DOHH2 (cell line): ENCODE data around the gene VPS45.

ENCODE experiments used
- H3F3A ChIP-seq: fragments of 200-600 bp; sonication (generic), shearing (Covaris generic); 2 replicates; pipeline ENCODE4 v1.6.0; 2016; ENCODE audit warnings: antibody characterized with exemption, mild to moderate bottlenecking; ENCODE audit not compliant: control insufficient read depth, insufficient read depth
- H3K27ac ChIP-seq: fragments of 200-600 bp; sonication (generic); 2 replicates; pipeline ENCODE4 v1.5.1; 2014; ENCODE audit warnings: low read depth, mild to moderate bottlenecking, low read length, moderate library complexity
- H3K27me3 ChIP-seq: fragments of 200-600 bp; sonication (generic); 2 replicates; pipeline ENCODE4 v1.6.1; 2014; ENCODE audit warnings: mild to moderate bottlenecking, low read length, mixed read lengths; ENCODE audit not compliant: control insufficient read depth
- H3K36me3 ChIP-seq: fragments of 200-600 bp; sonication (generic); 2 replicates; pipeline ENCODE4 v1.6.1; 2014; ENCODE audit warnings: mild to moderate bottlenecking, low read length, moderate library complexity, mixed read lengths; ENCODE audit not compliant: control insufficient read depth
- H3K4me1 ChIP-seq: fragments of 200-600 bp; sonication (generic); 2 replicates; pipeline ENCODE4 v1.6.1; 2014; ENCODE audit warnings: mild to moderate bottlenecking, low read length, mixed read lengths; ENCODE audit not compliant: control insufficient read depth
- H3K4me2 ChIP-seq: fragments of 200-600 bp; sonication (generic); 2 replicates; pipeline ENCODE4 v1.6.0; 2014; ENCODE audit warnings: mild to moderate bottlenecking, low read length, moderate library complexity
- H3K4me3 ChIP-seq: fragments of 200-600 bp; sonication (generic); 2 replicates; pipeline ENCODE4 v1.5.1; 2014; ENCODE audit warnings: mild to moderate bottlenecking, low read length, mixed read lengths
- H3K79me2 ChIP-seq: fragments of 200-600 bp; sonication (generic); 2 replicates; pipeline ENCODE4 v1.6.1; 2014; ENCODE audit warnings: mild to moderate bottlenecking, low read length, mixed read lengths; ENCODE audit not compliant: control insufficient read depth
- H3K9me2 ChIP-seq: fragments of 200-600 bp; sonication (generic); replicated peaks from 2 replicates; pipeline ENCODE4 v1.6.1; 2014; ENCODE audit warnings: mild to moderate bottlenecking, low read length, mixed read lengths; ENCODE audit not compliant: control insufficient read depth
- H3K9me3 ChIP-seq: fragments of 200-600 bp; sonication (generic); 2 replicates; pipeline ENCODE4 v1.6.1; 2014; ENCODE audit warnings: antibody characterized with exemption, low read length, mixed read lengths; ENCODE audit not compliant: control insufficient read depth, insufficient read depth
- H4K20me1 ChIP-seq: fragments of 200-600 bp; sonication (generic); 2 replicates; pipeline ENCODE4 v1.6.0; 2014; ENCODE audit warnings: low read depth, mild to moderate bottlenecking, antibody characterized with exemption, low read length, moderate library complexity; ENCODE audit not compliant: control insufficient read depth, insufficient read depth
- CTCF ChIP-seq: fragments of 200-600 bp; sonication (generic); IDR thresholded peaks from one replicate; pipeline ENCODE4 v1.5.1; 2014; ENCODE audit warnings: antibody characterized with exemption, mild to moderate bottlenecking, low read depth, low read length; ENCODE audit not compliant: poor library complexity, severe bottlenecking
- EZH2phosphoT487 ChIP-seq: fragments of 200-600 bp; sonication (generic); IDR thresholded peaks from 2 replicates; pipeline ENCODE4 v1.6.1; 2017; ENCODE audit warnings: borderline replicate concordance, mild to moderate bottlenecking, antibody characterized with exemption, low read length, moderate library complexity, mixed read lengths

VPS45 gene

DNA sequence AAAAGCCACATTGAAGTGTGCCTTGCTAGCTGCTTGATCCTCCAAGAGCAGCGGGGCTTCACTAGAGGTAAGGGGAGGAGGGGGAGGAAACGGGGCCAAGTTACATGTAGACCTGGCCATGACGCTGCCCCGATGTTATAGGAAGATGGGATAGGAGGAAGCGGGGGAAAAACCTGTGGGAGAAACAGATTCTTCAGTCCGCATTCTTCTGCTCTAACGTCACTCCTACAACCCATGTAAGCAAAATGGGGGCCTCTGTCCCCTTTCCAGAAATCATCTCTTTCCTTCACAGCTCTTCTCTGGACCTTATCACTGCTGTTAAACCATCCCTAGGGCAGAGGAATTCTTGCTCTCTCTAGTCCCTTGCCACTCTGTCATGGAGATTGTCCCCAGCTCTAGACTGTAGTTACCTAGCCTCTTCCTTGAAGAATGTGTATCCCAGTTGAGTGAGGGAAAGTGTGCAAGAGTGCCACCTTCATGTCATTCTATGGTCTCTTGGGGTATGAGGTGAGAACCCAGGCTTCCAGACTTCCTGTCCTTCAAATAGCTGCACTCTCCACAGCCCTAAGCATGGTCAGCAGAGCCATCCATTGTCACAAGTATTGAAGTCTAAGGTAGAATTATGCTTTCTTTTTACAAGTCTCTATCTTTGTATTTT is 93.5 kb downstream of the VPS45 start:
- no peak for TF ChIP-seq CTCF
- no peak for TF ChIP-seq EZH2phosphoT487
- Histone ChIP-seq H3K4me3 (peak overlapping the region; percentile 76), H3K36me3 (peaks cover 55% of the 10 kb centered on the region), H3K4me2 (peak overlapping the region; percentile 97), H3K9me2 (no peaks in the 10 kb centered on the region), H4K20me1 (no peaks in the 10 kb centered on the region), H3K27me3 (no peaks in the 10 kb centered on the region), H3F3A (peaks cover 57% of the 10 kb centered on the region), H3K4me1 (peaks cover 96% of the 10 kb centered on the region), H3K27ac (peak overlapping the region; percentile 98), H3K79me2 (peaks cover 12% of the 10 kb centered on the region), H3K9me3 (no peaks in the 10 kb centered on the region)

- H3F3A ChIP-seq: peaks cover 49% of the 10 kb centered on the region
- H3K79me2 ChIP-seq: peaks cover 12% of the 10 kb centered on the region
- peaks cover 46% of the 10 kb centered on the region for H3K36me3 ChIP-seq
- H3K9me3 ChIP-seq: no peaks in the 10 kb centered on the region
- H3K27ac ChIP-seq: peak overlapping the region; percentile 98
- no peaks in the 10 kb centered on the region for H3K9me2 ChIP-seq
- H3K4me2 ChIP-seq: peak overlapping the region; percentile 97
- no peaks in the 10 kb centered on the region for H3K27me3 ChIP-seq
- TF ChIP-seq EZH2phosphoT487: no peak
- TF ChIP-seq CTCF: peak; percentile 23
- no peaks in the 10 kb centered on the region for H4K20me1 ChIP-seq
- peak overlapping the region; percentile 76 for H3K4me3 ChIP-seq
- peaks cover 97% of the 10 kb centered on the region for H3K4me1 ChIP-seq
Observed at GRCh38 chr1:150161747-150162581, 94.4 kb downstream of the VPS45 start.

DNA sequence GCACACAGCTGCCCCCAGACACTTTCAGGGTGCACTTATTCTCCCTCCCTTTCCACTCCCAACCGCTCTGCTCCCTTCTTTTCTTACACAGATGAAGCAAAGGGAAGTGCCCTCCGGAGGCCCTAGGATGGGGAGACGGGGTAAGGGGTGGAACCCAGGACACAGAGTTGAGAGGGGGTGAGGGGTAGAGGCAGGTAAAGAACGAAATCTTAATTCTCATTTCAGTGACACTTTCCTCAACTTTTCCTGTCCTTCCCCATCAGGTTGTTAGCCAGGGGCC is 94.9 kb downstream of the VPS45 start:
- H3K4me1 ChIP-seq: peaks cover 91% of the 10 kb centered on the region
- H3K4me2 ChIP-seq: peak overlapping the region; percentile 97
- H3K79me2 ChIP-seq: peaks cover 12% of the 10 kb centered on the region
- H3K4me3 ChIP-seq: peak overlapping the region; percentile 76
- H3K9me3 ChIP-seq: no peaks in the 10 kb centered on the region
- no peaks in the 10 kb centered on the region for H3K27me3 ChIP-seq
- peaks cover 41% of the 10 kb centered on the region for H3K36me3 ChIP-seq
- TF ChIP-seq EZH2phosphoT487: no peak
- TF ChIP-seq CTCF: no peak
- peak overlapping the region; percentile 98 for H3K27ac ChIP-seq
- H3K9me2 ChIP-seq: no peaks in the 10 kb centered on the region
- no peaks in the 10 kb centered on the region for H4K20me1 ChIP-seq
- peaks cover 43% of the 10 kb centered on the region for H3F3A ChIP-seq
